GM12892 (cell line): Measurements from ENCODE around the gene CBR1. TPM values are rescaled to one million over a fixed set of nuclear protein-coding genes. Genes with fewer than 3 reads are reported as not detected.

Experiments
- DNase-seq: peaks from one replicate; pipeline ENCODE4 v3.0.0; 2011; ENCODE audit not compliant: insufficient read length
- FAIRE-seq: peaks from 2 replicates; lab custom pipeline; 2011; peaks lifted over from hg19 to GRCh38; lab: Jason Lieb, UNC
- POLR2A ChIP-seq: IDR thresholded peaks from 2 replicates; pipeline ENCODE4 v1.6.1; 2011; ENCODE audit warnings: low read depth, low read length, control low read depth
- POLR2AphosphoS5 ChIP-seq: IDR thresholded peaks from 2 replicates; pipeline ENCODE4 v1.6.1; 2011; ENCODE audit warnings: low read depth, low read length, control low read depth
- TAF1 ChIP-seq: IDR thresholded peaks from 2 replicates; pipeline ENCODE4 v1.6.1; 2011; ENCODE audit warnings: low read depth, mild to moderate bottlenecking, control low read depth, low read length, borderline replicate concordance
- polyA plus RNA-seq: library from polyadenylated mRNA; unstranded; fragments of >200 nt; gene quantifications from one replicate; pipeline ENCODE4 v1.2.1, GENCODE V29; 2012; ENCODE audit warnings: missing spikeins, inconsistent platforms; ENCODE audit not compliant: missing spikeins

CBR1 gene
- 29.7 TPM for polyA plus RNA-seq

DNA sequence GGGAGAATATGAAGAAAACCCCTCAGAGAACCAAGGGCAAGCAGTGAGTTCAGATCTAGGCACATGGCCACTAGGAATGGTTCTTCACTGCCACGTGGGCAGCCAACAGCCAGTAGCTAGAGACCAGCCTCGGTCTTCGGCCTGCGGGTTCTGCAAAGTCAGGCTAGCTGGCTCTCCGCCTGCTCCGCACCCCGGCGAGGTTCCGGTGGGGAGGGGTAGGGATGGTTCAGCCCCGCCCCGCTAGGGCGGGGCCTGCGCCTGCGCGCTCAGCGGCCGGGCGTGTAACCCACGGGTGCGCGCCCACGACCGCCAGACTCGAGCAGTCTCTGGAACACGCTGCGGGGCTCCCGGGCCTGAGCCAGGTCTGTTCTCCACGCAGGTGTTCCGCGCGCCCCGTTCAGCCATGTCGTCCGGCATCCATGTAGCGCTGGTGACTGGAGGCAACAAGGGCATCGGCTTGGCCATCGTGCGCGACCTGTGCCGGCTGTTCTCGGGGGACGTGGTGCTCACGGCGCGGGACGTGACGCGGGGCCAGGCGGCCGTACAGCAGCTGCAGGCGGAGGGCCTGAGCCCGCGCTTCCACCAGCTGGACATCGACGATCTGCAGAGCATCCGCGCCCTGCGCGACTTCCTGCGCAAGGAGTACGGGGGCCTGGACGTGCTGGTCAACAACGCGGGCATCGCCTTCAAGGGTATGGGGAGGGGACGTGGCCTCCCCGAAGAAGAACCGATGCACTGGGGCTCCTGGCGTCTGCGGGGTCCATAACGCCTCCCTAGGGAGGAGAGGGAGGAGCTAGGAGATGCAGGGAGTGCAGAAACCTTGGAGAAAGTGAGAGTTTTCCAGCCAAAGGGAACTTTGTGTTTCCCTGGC is at the start of gene CBR1:
TSS of gene CBR1 (plus strand) at position 312 of the 871 bp plus-strand sequence. CDS start at position 404, 92 bp downstream.
- DNase-seq (peak; percentile 69), FAIRE-seq (peak; percentile 93)
- TF ChIP-seq POLR2A (peak; percentile 83), POLR2AphosphoS5 (peak; percentile 68; the same call in 1 of the 2 replicates), TAF1 (0 out of 2 replicates have a peak, but pooled peaks have one; percentile 59)

DNA sequence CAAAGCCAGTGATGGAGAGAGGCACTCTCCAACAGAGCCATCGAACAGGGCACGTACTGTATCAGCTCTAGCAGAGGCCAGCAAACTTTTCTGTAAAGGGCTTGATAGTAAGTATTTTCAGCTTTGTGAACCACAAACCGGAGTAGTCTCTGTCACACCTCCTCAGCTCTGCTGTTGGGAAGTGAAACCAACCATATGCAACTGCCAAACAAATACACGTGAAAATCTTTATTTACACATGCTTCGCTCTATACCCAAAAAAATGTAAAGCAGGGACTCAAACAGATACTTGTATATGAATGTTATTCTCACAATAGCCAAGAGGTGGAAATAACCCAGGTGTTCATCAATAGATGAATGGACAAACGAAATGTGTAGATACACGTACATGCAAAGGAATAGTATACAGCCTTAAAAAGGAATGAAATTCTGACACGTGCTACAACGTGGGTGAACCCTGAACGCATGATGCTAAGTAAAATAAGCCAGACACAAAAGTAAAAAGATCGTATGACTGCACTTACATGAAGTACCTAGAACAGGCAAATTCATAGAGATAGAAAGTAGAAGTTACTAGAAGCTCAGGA is 48.5 kb upstream of the CBR1 start:
- DNase-seq (peak; percentile 23), FAIRE-seq (peak; percentile 92)
- TF ChIP-seq TAF1 (no peak), POLR2AphosphoS5 (no peak), POLR2A (no peak)

DNA sequence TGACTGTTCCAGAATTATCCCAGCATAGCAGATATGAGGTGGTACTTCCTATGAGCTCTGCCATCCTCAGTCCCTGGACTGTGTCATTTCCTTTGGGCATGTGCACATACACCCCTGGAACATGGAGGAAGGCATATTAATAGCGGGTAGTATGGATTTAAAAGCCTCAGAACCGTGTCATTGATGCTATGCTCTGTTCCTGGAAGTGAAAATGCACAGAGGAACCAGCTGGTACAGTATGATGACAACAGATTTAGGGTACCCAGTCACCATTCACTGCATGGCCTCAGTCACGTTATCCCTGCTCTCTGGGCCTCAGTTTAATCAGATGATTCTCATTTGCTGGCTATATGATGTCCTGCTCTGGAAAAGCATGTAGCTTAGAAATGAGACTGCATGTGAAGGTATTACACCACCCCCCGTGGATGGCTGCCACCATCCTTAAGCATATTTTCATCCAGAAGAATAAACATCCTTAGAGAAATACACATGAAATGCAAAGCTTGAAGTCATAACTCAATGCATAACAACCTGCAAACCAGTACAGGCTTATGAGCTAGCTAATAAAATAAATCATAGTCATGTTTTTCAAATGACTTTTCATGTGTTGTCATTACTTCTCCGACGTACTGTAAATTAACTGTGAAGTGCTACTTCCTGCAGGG is 47.3 kb upstream of the CBR1 start:
- peak; percentile 33 for FAIRE-seq
- TF ChIP-seq TAF1 (no peak), POLR2AphosphoS5 (no peak), POLR2A (no peak)
- DNase-seq: no peak

DNA sequence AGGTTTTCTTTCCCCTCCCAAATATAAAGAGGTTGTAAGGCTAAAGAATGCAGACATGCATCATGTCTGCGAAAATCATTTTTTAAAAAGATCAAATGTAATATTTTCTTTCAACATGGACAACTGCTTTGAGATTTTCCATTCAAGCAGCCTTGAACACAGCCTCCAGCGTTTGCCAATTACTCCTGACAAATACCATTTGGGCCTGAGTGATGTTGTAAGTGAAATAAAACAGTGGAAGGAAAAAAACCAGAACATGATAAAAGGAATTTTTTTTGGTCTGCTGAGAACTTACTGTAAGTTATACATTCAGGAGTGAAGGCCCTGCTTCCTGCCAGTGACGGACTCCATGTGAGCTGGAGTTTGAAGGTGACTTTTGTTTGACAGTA is 46.7 kb upstream of the CBR1 start:
- peak; percentile 17 for FAIRE-seq
- no peak for DNase-seq
- no peak for TF ChIP-seq POLR2AphosphoS5
- no peak for TF ChIP-seq TAF1
- TF ChIP-seq POLR2A: no peak

DNA sequence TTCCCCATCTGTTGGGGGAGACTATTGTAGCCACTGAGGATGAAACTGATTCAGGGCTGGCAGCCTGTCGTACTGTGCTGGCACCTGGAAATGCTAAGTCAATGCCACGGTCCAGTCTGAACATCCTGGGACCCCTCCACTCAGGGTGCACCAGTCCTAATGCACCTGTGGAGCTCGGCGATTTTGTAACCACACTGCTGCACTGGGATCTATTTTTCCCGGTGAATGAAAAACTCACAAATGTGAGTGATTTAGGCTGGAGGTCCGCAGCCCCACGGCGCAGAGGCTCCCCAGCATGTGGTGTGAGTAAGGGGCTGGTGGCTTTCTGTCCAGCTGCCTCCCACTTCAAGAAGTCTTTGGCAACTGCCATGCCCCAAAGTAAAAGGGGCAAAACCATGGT is 45.0 kb upstream of the CBR1 start:
- FAIRE-seq: no peak
- TF ChIP-seq POLR2AphosphoS5: no peak
- no peak for TF ChIP-seq TAF1
- TF ChIP-seq POLR2A: no peak
- DNase-seq: no peak

DNA sequence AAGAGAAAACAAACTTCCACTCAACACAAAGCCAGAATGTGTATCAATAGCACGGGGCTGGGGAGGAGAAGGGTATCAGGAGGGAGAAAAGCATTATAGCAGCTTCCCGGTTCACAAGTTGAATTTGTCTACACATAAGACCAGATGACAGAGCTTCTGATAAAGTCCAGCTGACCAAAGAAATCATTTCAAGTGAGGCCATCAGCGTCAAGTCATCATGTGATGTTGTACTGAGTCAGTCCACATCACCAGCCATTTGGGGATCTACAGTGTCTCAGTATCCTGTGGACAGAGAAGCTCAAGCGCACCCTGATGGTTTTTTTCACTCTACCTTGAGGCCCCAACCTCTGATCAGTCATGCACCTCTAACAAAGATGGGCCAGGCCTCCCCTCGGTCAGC is 42.5 kb upstream of the CBR1 start:
- TF ChIP-seq TAF1 (no peak), POLR2AphosphoS5 (no peak), POLR2A (no peak)
- DNase-seq: no peak
- no peak for FAIRE-seq

DNA sequence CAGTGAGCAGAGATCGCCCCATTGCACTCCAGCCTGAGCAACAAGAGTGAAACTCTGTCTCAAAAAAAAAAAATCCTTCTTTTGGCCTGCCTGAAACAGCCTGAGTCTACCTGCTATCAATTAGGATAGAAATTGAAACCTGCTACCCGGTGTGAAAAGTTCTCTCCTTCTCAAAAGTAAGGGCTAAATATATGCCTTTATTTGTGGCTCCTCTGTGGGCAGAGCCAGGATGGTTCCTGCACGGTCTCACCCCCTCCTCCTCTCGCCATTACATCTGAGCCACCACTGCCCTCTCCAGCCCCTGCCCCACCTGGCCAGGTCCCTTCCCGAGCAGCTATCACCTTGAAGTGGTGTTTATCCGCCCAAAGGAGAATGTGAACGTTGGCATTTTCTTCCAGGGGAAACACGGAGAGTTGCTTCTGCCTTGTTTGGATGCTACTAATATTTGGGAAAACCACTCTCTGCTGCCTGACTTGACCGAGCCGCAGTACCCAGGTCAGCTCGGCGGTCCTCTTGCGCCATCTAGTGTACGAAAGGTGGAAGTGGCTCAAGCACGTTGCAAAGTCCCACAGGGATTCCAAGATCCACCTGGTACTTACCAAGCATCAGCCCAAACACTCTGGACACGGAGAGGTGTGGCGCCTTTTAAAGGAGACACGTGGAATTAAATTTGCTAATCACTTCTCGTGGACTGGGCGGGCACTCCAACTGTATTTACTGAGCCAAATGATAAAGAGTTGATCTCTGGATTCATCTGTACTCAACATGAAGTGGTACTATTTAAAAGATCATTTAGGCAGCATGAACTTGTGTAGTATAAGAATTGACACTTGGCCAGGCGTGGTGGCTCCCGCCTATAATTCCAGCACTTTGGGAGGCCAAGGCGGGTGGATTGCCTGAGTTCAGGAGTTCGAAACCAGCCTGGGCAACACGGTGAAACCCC is 41.4 kb upstream of the CBR1 start:
- TF ChIP-seq POLR2A (no peak), TAF1 (no peak), POLR2AphosphoS5 (no peak)
- peak; percentile 64 for FAIRE-seq

DNA sequence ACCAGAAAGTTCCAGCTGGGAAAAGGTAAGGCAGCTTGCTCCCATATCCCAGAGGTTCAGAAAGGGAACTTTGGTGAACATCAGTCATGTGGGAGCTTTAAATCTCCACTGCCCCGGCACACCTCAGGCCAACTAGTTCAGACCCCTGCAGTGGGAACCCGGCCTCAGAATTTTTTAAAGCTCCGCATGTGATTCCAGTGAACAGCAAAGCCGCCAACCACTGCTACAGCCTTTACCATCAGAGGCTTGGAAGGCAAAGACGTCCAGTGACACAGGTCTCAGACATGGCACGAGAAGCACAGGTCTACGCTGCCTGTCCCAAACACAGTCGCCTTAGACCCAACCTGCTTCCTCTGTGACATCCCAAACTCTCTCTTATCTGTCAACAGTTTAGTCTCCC is 40.5 kb upstream of the CBR1 start:
- FAIRE-seq (no peak), DNase-seq (no peak)
- no peak for TF ChIP-seq POLR2A
- TF ChIP-seq TAF1: no peak
- TF ChIP-seq POLR2AphosphoS5: no peak

More for the DNA sequence above, 41.4 kb upstream of the CBR1 start:
- peak; percentile 58 for DNase-seq

DNA sequence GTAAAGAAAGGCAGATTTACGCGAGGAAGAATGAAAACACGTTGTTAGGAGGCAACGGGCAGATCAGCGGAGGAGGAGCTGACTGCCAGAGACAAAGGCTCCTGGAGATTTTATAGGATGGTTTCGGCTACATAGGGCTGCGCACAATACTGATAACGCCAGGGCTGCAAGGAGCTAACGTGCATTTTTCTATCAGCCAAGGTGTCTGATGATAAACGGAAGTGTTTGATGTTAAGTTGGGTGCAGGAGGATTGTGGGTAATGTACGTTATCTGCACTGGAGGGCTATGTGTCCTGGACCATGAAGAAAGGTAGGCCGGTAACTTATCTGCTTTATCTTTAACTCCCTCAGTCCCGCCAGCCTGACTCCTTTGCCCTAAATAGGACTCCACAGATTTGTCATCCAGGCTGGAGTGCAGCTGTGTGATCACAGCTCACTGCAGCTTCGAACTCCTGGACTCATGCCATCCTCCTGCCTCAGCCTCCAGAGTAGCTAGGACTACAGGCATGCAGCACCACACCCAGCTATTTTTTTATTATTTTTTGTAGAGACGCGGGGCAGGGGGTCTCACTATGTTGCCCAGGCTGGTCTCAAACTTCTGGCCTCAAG is 39.1 kb upstream of the CBR1 start:
- TF ChIP-seq TAF1 (no peak), POLR2A (no peak), POLR2AphosphoS5 (no peak)
- FAIRE-seq (no peak), DNase-seq (no peak)
